Effector memory CD4-positive, alpha-beta T cell (primary cell): ENCODE results near the gene TRDN.
"Not testable (repeated sequence)": the region's sequence is repeated elsewhere in the genome, so short reads cannot be mapped to it uniquely, and the experiment has no call there.

Source experiments
- DNase-seq, 3 donors: peaks; one replicate each; pipeline ENCODE4 v3.0.0-alpha.2; 2020
- H3K27ac ChIP-seq: 2 replicates; pipeline ENCODE4 v1.7.0; 2013; ENCODE audit warnings: mild to moderate bottlenecking, low read length, moderate library complexity; ENCODE audit not compliant: insufficient read depth, poor library complexity, severe bottlenecking
- H3K27me3 ChIP-seq: replicated peaks from 2 replicates; pipeline ENCODE4 v1.7.0; 2013; ENCODE audit warnings: mild to moderate bottlenecking, low read length; ENCODE audit not compliant: insufficient read depth, control insufficient read depth, poor library complexity, severe bottlenecking
- H3K36me3 ChIP-seq: 2 replicates; pipeline ENCODE4 v1.7.0; 2013; ENCODE audit warnings: mild to moderate bottlenecking, low read length, moderate library complexity; ENCODE audit not compliant: control insufficient read depth, insufficient read depth
- H3K4me1 ChIP-seq: 2 replicates; pipeline ENCODE4 v1.7.0; 2013; ENCODE audit warnings: low read length, mild to moderate bottlenecking; ENCODE audit not compliant: control insufficient read depth, insufficient read depth, poor library complexity, severe bottlenecking
- H3K4me3 ChIP-seq: 2 replicates; pipeline ENCODE4 v1.7.0; 2013; ENCODE audit warnings: low read length, low read depth, mild to moderate bottlenecking; ENCODE audit not compliant: insufficient read depth, poor library complexity, severe bottlenecking
- H3K9me3 ChIP-seq: 2 replicates; pipeline ENCODE4 v1.7.0; 2013; ENCODE audit warnings: mild to moderate bottlenecking, low read length, moderate library complexity; ENCODE audit not compliant: control insufficient read depth

The TRDN gene

GRCh38 chr6:123604067-123604466 is 32.7 kb downstream of the TRDN start:
- DNase-seq: no peak
- Histone ChIP-seq H3K27ac (no peak overlapping the region), H3K9me3 (no peaks in the 10 kb centered on the region)

GRCh38 chr6:123598011-123598410 is 38.7 kb downstream of the TRDN start:
- Histone ChIP-seq H3K4me3 (no peak overlapping the region), H3K27me3 (no peaks in the 10 kb centered on the region), H3K36me3 (no peaks in the 10 kb centered on the region), H3K27ac (no peak overlapping the region), H3K9me3 (no peaks in the 10 kb centered on the region), H3K4me1 (no peaks in the 10 kb centered on the region)
- no peak for DNase-seq

More at GRCh38 chr6:123604067-123604466, 32.7 kb downstream of the TRDN start:
- H3K27me3 ChIP-seq: no peaks in the 10 kb centered on the region
- H3K4me3 ChIP-seq: no peak overlapping the region
- no peaks in the 10 kb centered on the region for H3K4me1 ChIP-seq
- H3K36me3 ChIP-seq: no peaks in the 10 kb centered on the region

- no peaks in the 10 kb centered on the region for H3K27me3 ChIP-seq
- no peaks in the 10 kb centered on the region for H3K36me3 ChIP-seq
- no peak for DNase-seq
- H3K9me3 ChIP-seq: no peaks in the 10 kb centered on the region
- no peaks in the 10 kb centered on the region for H3K4me1 ChIP-seq
- no peak overlapping the region for H3K27ac ChIP-seq
- H3K4me3 ChIP-seq: no peak overlapping the region
Observed at GRCh38 chr6:123594776-123595175, 42.0 kb downstream of the TRDN start.

- DNase-seq: no peak
- Histone ChIP-seq H3K27ac (no peak overlapping the region), H3K4me3 (no peak overlapping the region), H3K27me3 (no peaks in the 10 kb centered on the region), H3K36me3 (no peaks in the 10 kb centered on the region), H3K9me3 (no peaks in the 10 kb centered on the region), H3K4me1 (no peaks in the 10 kb centered on the region)
Observed at GRCh38 chr6:123592426-123592825, 44.3 kb downstream of the TRDN start.

GRCh38 chr6:123589973-123590372 is 46.8 kb downstream of the TRDN start:
- Histone ChIP-seq H3K4me3 (no peak overlapping the region), H3K9me3 (no peaks in the 10 kb centered on the region), H3K4me1 (no peaks in the 10 kb centered on the region), H3K27ac (no peak overlapping the region), H3K36me3 (no peaks in the 10 kb centered on the region), H3K27me3 (no peaks in the 10 kb centered on the region)
- no peak for DNase-seq

- Histone ChIP-seq H3K36me3 (no peaks in the 10 kb centered on the region), H3K9me3 (no peaks in the 10 kb centered on the region), H3K27ac (no peak overlapping the region), H3K27me3 (no peaks in the 10 kb centered on the region), H3K4me3 (no peak overlapping the region), H3K4me1 (no peaks in the 10 kb centered on the region)
- no peak for DNase-seq
Observed at GRCh38 chr6:123589317-123589716, 47.4 kb downstream of the TRDN start.

GRCh38 chr6:123588546-123588895 is 48.2 kb downstream of the TRDN start:
- H3K9me3 ChIP-seq: no peaks in the 10 kb centered on the region

GRCh38 chr6:123587838-123588545 is 48.8 kb downstream of the TRDN start:
- H3K4me1 ChIP-seq: no peaks in the 10 kb centered on the region
- no peak overlapping the region for H3K27ac ChIP-seq
- no peaks in the 10 kb centered on the region for H3K36me3 ChIP-seq
- H3K27me3 ChIP-seq: no peaks in the 10 kb centered on the region
- DNase-seq: no peak
- H3K9me3 ChIP-seq: no peaks in the 10 kb centered on the region
- H3K4me3 ChIP-seq: no peak overlapping the region

More at GRCh38 chr6:123588546-123588895, 48.2 kb downstream of the TRDN start:
- no peak overlapping the region for H3K27ac ChIP-seq
- H3K4me1 ChIP-seq: no peaks in the 10 kb centered on the region
- no peak for DNase-seq
- H3K36me3 ChIP-seq: no peaks in the 10 kb centered on the region
- H3K4me3 ChIP-seq: no peak overlapping the region
- no peaks in the 10 kb centered on the region for H3K27me3 ChIP-seq

- H3K4me3 ChIP-seq, H3K27ac ChIP-seq, H3K4me1 ChIP-seq, H3K27me3 ChIP-seq, DNase-seq, H3K9me3 ChIP-seq, H3K36me3 ChIP-seq: not testable (repeated sequence)
Observed at GRCh38 chr6:123587407-123587806, 49.3 kb downstream of the TRDN start.

GRCh38 chr6:123580331-123580730 is 56.4 kb downstream of the TRDN start:
- H3K9me3 ChIP-seq: no peaks in the 10 kb centered on the region
- H3K36me3 ChIP-seq: no peaks in the 10 kb centered on the region
- H3K4me3 ChIP-seq: no peak overlapping the region
- H3K27me3 ChIP-seq: no peaks in the 10 kb centered on the region
- no peak overlapping the region for H3K27ac ChIP-seq
- DNase-seq: no peak
- H3K4me1 ChIP-seq: no peaks in the 10 kb centered on the region
